GM23248 (cell line): ENCODE data around the gene PPP1R16B.

Experiments
- EZH2 ChIP-seq: fragments of 200-600 bp; sonication (generic); IDR thresholded peaks from 2 replicates; pipeline ENCODE4 v1.6.1; 2018; ENCODE audit warnings: antibody characterized with exemption, mild to moderate bottlenecking; ENCODE audit not compliant: insufficient read depth, poor library complexity, severe bottlenecking
- EZH2phosphoT487 ChIP-seq: fragments of 200-600 bp; sonication (generic); IDR thresholded peaks from 2 replicates; pipeline ENCODE4 v1.6.1; 2018; ENCODE audit warnings: antibody characterized with exemption, moderate library complexity, mild to moderate bottlenecking, low read depth; ENCODE audit not compliant: insufficient read depth

- TF ChIP-seq EZH2phosphoT487 (no peak), EZH2 (no peak)
These were observed 131.5 kb downstream of the PPP1R16B start for GRCh38 chr20:38937000-38937399.
